ENCODE data around the gene RNF144A.

RNF144A gene

GRCh38 chr2:7014174-7014640 is 97.0 kb downstream of the RNF144A start:
- no peak overlapping the region for H3K4me2 ChIP-seq (ENCODE audit: low read length)
- no peak overlapping the region for H3K23ac ChIP-seq (ENCODE audit: low read length)
- no peak overlapping the region for H3K4me3 ChIP-seq (ENCODE audit: low read depth, low read length)
- H3K27me3 ChIP-seq (ENCODE audit: insufficient read depth, low read length) = no peaks in the 10 kb centered on the region
- DNase-seq = peak in 1 of 2 donors; percentile 14
- H2AK5ac ChIP-seq (ENCODE audit: low read length) = no peak overlapping the region
- no peak overlapping the region for H3K9ac ChIP-seq (ENCODE audit: low read length)
- H2BK120ac ChIP-seq (ENCODE audit: insufficient read depth, low read length, poor library complexity) = no peak overlapping the region
- no peak overlapping the region for H3K27ac ChIP-seq (ENCODE audit: low read depth, low read length)
- H2BK12ac ChIP-seq (ENCODE audit: low read length) = no peak overlapping the region
- no peaks in the 10 kb centered on the region for H3K79me1 ChIP-seq (ENCODE audit: low read length)
- no peak overlapping the region for H2BK5ac ChIP-seq (ENCODE audit: low read depth, low read length, poor library complexity)
- no CpG with 5 or more reads among the region's 5 CpGs for WGBS (ENCODE audit: extremely low coverage, insufficient coverage, insufficient read length)
- no peak overlapping the region for H4K8ac ChIP-seq (ENCODE audit: low read depth, low read length)
- H4K12ac ChIP-seq (ENCODE audit: low read depth, low read length) = no peak overlapping the region
- H4K91ac ChIP-seq (ENCODE audit: low read depth, low read length) = no peak overlapping the region
- no peak overlapping the region for H3K18ac ChIP-seq (ENCODE audit: low read length)
- H3K4me1 ChIP-seq (ENCODE audit: control insufficient read depth in 1 of 2, insufficient read depth in 2 of 2, low read length in 2 of 2) = no peaks in the 10 kb centered on the region
- no peak overlapping the region for H3K14ac ChIP-seq (ENCODE audit: low read length)
- no peaks in the 10 kb centered on the region for H3K79me2 ChIP-seq (ENCODE audit: control insufficient read depth, insufficient read depth, low read length, poor library complexity)
- H3K9me3 ChIP-seq (ENCODE audit: insufficient read depth, low read depth, low read length) = peaks cover 2% of the 10 kb centered on the region
- H3K4ac ChIP-seq (ENCODE audit: low read depth, low read length) = no peak overlapping the region
- H2AFZ ChIP-seq (ENCODE audit: insufficient read depth, low read length, poor library complexity) = no peak overlapping the region
- peaks cover 0 to 4% of the 10 kb centered on the region in 2 experiments for H3K36me3 ChIP-seq (ENCODE audit: control insufficient read depth in 1 of 2, insufficient read depth in 2 of 2, low read length in 2 of 2)

DNA sequence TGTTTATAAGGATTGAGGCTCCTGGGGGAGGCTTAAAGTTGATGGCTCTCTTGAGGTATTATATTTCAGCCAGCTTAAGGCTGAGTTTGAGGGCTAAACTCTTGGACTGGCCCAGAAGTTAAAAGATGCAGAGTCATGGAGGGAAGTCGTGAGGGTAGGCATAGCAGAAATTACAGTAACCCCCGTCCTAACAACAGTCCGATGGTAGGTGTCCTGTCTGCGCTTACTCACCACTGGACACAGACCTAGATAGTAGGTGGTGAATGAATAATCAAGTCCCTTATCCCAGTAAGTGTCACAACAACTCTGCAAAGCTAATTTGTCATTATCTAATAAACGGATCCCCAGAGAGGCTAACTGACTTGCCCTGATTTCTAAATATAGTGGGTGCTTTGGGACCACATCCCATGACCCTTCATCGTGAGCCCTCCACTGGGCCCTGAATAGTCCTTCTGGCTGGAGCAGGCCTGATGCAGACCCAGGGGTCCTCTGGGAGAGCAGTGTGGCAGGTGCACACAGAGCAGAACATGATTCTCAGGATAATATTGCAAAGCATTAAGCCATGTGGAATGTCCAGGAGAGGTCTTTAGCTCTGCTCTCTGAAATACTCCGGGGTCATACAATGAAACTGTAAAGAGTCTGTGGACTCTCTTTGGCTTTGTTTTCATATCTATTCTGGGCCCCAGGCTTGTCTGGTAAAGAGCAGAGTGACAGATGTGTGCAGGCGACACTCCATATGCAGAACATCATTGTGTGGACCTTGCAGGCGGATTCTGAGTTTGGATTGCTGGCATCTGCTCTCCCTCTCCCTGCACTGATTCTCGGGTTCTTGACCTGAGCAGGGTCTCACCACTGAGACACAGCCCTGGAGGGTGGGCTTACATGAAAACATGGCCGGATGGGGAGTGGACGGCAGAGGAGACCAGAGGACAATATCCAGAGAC is 98.1 kb downstream of the RNF144A start:
- no peak overlapping the region for H3K4me2 ChIP-seq (ENCODE audit: low read length)
- H3K79me1 ChIP-seq (ENCODE audit: low read length) = no peaks in the 10 kb centered on the region
- WGBS (ENCODE audit: extremely low coverage, insufficient coverage, insufficient read length) = no CpG with 5 or more reads among the region's 12 CpGs
- no peak overlapping the region for H3K23ac ChIP-seq (ENCODE audit: low read length)
- H3K27me3 ChIP-seq (ENCODE audit: insufficient read depth, low read length) = no peaks in the 10 kb centered on the region
- H3K4me1 ChIP-seq (ENCODE audit: control insufficient read depth in 1 of 2, insufficient read depth in 2 of 2, low read length in 2 of 2) = peaks cover 5 to 6% of the 10 kb centered on the region in 2 experiments
- no peak overlapping the region for H2BK120ac ChIP-seq (ENCODE audit: insufficient read depth, low read length, poor library complexity)
- no peak overlapping the region for H3K18ac ChIP-seq (ENCODE audit: low read length)
- peaks cover 3% of the 10 kb centered on the region for H3K9me3 ChIP-seq (ENCODE audit: insufficient read depth, low read depth, low read length)
- H3K14ac ChIP-seq (ENCODE audit: low read length) = no peak overlapping the region
- H2AFZ ChIP-seq (ENCODE audit: insufficient read depth, low read length, poor library complexity) = no peak overlapping the region
- no peak overlapping the region for H2AK5ac ChIP-seq (ENCODE audit: low read length)
- H3K4me3 ChIP-seq (ENCODE audit: low read depth, low read length) = peak overlapping the region; percentile 43
- H3K79me2 ChIP-seq (ENCODE audit: control insufficient read depth, insufficient read depth, low read length, poor library complexity) = no peaks in the 10 kb centered on the region
- DNase-seq = no peak
- no peak overlapping the region for H4K91ac ChIP-seq (ENCODE audit: low read depth, low read length)
- H3K4ac ChIP-seq (ENCODE audit: low read depth, low read length) = no peak overlapping the region
- H2BK5ac ChIP-seq (ENCODE audit: low read depth, low read length, poor library complexity) = no peak overlapping the region
- no peak overlapping the region for H3K27ac ChIP-seq (ENCODE audit: low read depth, low read length)
- H3K9ac ChIP-seq (ENCODE audit: low read length) = no peak overlapping the region
- no peak overlapping the region for H2BK12ac ChIP-seq (ENCODE audit: low read length)
- H4K8ac ChIP-seq (ENCODE audit: low read depth, low read length) = no peak overlapping the region
- no peak overlapping the region for H4K12ac ChIP-seq (ENCODE audit: low read depth, low read length)
- H3K36me3 ChIP-seq (ENCODE audit: control insufficient read depth in 1 of 2, insufficient read depth in 2 of 2, low read length in 2 of 2) = peaks cover 0 to 4% of the 10 kb centered on the region in 2 experiments

DNA sequence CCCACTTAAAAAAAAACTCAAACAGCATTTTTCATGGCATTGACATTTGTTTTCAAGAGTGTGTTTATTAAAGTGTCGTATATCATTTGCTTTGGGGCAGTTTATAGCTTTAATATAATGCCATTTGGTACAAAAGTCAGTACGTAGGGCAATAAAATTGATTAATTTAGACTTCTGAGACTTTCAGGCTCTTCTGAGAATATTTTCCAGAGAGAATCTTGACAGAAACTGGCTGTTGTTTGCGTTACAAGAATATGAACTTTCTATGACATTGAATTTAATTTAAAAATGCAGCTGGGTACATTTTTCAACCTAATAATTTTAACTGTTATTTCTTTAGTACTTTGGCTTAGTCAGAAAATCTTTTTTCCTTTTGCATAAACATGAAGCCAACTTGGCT is 98.9 kb downstream of the RNF144A start:
- no peak overlapping the region for H2AK5ac ChIP-seq (ENCODE audit: low read length)
- no peak overlapping the region for H2BK12ac ChIP-seq (ENCODE audit: low read length)
- H4K12ac ChIP-seq (ENCODE audit: low read depth, low read length) = no peak overlapping the region
- no peaks in the 10 kb centered on the region for H3K79me1 ChIP-seq (ENCODE audit: low read length)
- no peak overlapping the region for H3K9ac ChIP-seq (ENCODE audit: low read length)
- no peak overlapping the region for H3K4me2 ChIP-seq (ENCODE audit: low read length)
- no peak overlapping the region for H3K4ac ChIP-seq (ENCODE audit: low read depth, low read length)
- no peak overlapping the region for H2BK120ac ChIP-seq (ENCODE audit: insufficient read depth, low read length, poor library complexity)
- peaks cover 5 to 7% of the 10 kb centered on the region in 2 experiments for H3K4me1 ChIP-seq (ENCODE audit: control insufficient read depth in 1 of 2, insufficient read depth in 2 of 2, low read length in 2 of 2)
- no peak overlapping the region for H2AFZ ChIP-seq (ENCODE audit: insufficient read depth, low read length, poor library complexity)
- no peak overlapping the region for H4K8ac ChIP-seq (ENCODE audit: low read depth, low read length)
- no peaks in the 10 kb centered on the region for H3K79me2 ChIP-seq (ENCODE audit: control insufficient read depth, insufficient read depth, low read length, poor library complexity)
- DNase-seq = no peak
- no peak overlapping the region for H3K27ac ChIP-seq (ENCODE audit: low read depth, low read length)
- no peak overlapping the region for H3K14ac ChIP-seq (ENCODE audit: low read length)
- no CpG with 5 or more reads among the region's 3 CpGs for WGBS (ENCODE audit: extremely low coverage, insufficient coverage, insufficient read length)
- no peak overlapping the region for H2BK5ac ChIP-seq (ENCODE audit: low read depth, low read length, poor library complexity)
- no peak overlapping the region for H3K18ac ChIP-seq (ENCODE audit: low read length)
- H3K36me3 ChIP-seq (ENCODE audit: control insufficient read depth in 1 of 2, insufficient read depth in 2 of 2, low read length in 2 of 2) = peaks cover 2 to 10% of the 10 kb centered on the region in 2 experiments
- H3K9me3 ChIP-seq (ENCODE audit: insufficient read depth, low read depth, low read length) = peaks cover 3% of the 10 kb centered on the region
- no peaks in the 10 kb centered on the region for H3K27me3 ChIP-seq (ENCODE audit: insufficient read depth, low read length)
- no peak overlapping the region for H4K91ac ChIP-seq (ENCODE audit: low read depth, low read length)
- H3K4me3 ChIP-seq (ENCODE audit: low read depth, low read length) = no peak overlapping the region
- no peak overlapping the region for H3K23ac ChIP-seq (ENCODE audit: low read length)

DNA sequence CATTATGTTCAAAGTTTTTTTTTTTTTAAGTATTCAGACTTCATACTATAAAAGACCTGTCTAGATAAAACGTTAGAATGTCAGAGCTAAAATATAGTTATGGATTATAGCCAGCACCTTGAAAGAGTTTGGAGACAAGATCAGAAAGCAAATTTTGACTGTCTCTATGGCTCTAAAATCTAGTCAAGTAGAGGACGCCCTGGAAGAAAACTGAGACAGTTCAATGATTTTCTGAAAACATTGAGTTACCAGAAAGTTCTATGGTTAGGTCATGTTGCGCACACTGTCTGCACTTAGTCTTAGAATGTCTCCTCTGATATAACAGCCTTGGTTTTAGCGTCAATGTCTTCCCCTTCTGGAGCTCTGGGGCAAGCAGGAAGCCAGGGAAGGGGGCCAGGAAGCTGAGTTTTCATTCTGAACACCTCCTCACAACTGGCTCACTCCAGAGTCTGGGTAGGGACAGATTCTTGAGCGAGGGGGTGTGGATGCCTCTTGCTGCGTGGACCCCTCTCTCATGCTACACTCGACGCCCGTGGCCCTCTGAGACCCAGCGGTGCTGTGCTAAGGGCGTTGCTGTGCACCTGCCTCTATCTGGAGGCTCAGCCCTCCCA is 99.5 kb downstream of the RNF144A start:
- no peak overlapping the region for H3K4me3 ChIP-seq (ENCODE audit: low read depth, low read length)
- H4K91ac ChIP-seq (ENCODE audit: low read depth, low read length) = no peak overlapping the region
- H3K23ac ChIP-seq (ENCODE audit: low read length) = no peak overlapping the region
- H3K27me3 ChIP-seq (ENCODE audit: insufficient read depth, low read length) = no peaks in the 10 kb centered on the region
- H3K14ac ChIP-seq (ENCODE audit: low read length) = no peak overlapping the region
- WGBS (ENCODE audit: extremely low coverage, insufficient coverage, insufficient read length) = no CpG with 5 or more reads among the region's 11 CpGs
- peaks cover 3% of the 10 kb centered on the region for H3K9me3 ChIP-seq (ENCODE audit: insufficient read depth, low read depth, low read length)
- H3K9ac ChIP-seq (ENCODE audit: low read length) = no peak overlapping the region
- H3K4me2 ChIP-seq (ENCODE audit: low read length) = no peak overlapping the region
- H2AK5ac ChIP-seq (ENCODE audit: low read length) = no peak overlapping the region
- H3K79me1 ChIP-seq (ENCODE audit: low read length) = no peaks in the 10 kb centered on the region
- H3K27ac ChIP-seq (ENCODE audit: low read depth, low read length) = no peak overlapping the region
- H3K36me3 ChIP-seq (ENCODE audit: control insufficient read depth in 1 of 2, insufficient read depth in 2 of 2, low read length in 2 of 2) = peaks cover 2 to 10% of the 10 kb centered on the region in 2 experiments
- no peak overlapping the region for H4K8ac ChIP-seq (ENCODE audit: low read depth, low read length)
- no peak overlapping the region for H2BK120ac ChIP-seq (ENCODE audit: insufficient read depth, low read length, poor library complexity)
- DNase-seq = no peak
- H3K18ac ChIP-seq (ENCODE audit: low read length) = no peak overlapping the region
- H3K4ac ChIP-seq (ENCODE audit: low read depth, low read length) = no peak overlapping the region
- H3K79me2 ChIP-seq (ENCODE audit: control insufficient read depth, insufficient read depth, low read length, poor library complexity) = no peaks in the 10 kb centered on the region
- H2BK12ac ChIP-seq (ENCODE audit: low read length) = no peak overlapping the region
- H2BK5ac ChIP-seq (ENCODE audit: low read depth, low read length, poor library complexity) = no peak overlapping the region
- no peak overlapping the region for H4K12ac ChIP-seq (ENCODE audit: low read depth, low read length)
- H3K4me1 ChIP-seq (ENCODE audit: control insufficient read depth in 1 of 2, insufficient read depth in 2 of 2, low read length in 2 of 2) = peaks cover 5 to 7% of the 10 kb centered on the region in 2 experiments
- no peak overlapping the region for H2AFZ ChIP-seq (ENCODE audit: insufficient read depth, low read length, poor library complexity)
